Mammary epithelial cell (primary cell): ENCODE measurements around the gene MUC5AC.

Source experiments
- CTCF ChIP-seq, 2 donors: IDR thresholded peaks in 1 of 2; conservative IDR thresholded peaks in 1 of 2; 2 replicates each; pipeline ENCODE4 v1.5.1; 2011 to 2012; ENCODE audit warnings: inconsistent platforms in 2 of 2, low read length in 2 of 2, mild to moderate bottlenecking in 2 of 2, control low read depth in 1 of 2, low read depth in 1 of 2; ENCODE audit not compliant: insufficient read depth in 1 of 2; ENCODE audit errors: extremely low read depth in 1 of 2
- EZH2 ChIP-seq: IDR thresholded peaks from 2 replicates; pipeline ENCODE4 v1.6.1; 2012; ENCODE audit warnings: low read length, inconsistent platforms, borderline replicate concordance

- TF ChIP-seq CTCF (conservative IDR thresholded peaks at IDR 0.05 in 1 of 2, IDR thresholded peaks at IDR 0.05 in 1 of 2; ENCODE audit: extremely low read depth in 1 of 2, insufficient read depth in 1 of 2, low read depth in 1 of 2, low read length in 2 of 2): no peak
- no peak for TF ChIP-seq EZH2
These were observed 65.0 kb downstream of the MUC5AC start, which contains the start of gene MUC5B for GRCh38 chr11:1222491-1223345.
